ENCODE results near the gene MSMB. TPM values are rescaled to one million over a fixed set of nuclear protein-coding genes. Genes with fewer than 3 reads are reported as not detected.
A peak's percentile ranks its signal among the peaks of the same experiment; 100 is the strongest.

Gene MSMB
- total and polyA plus RNA-seq, 9 of the 15 experiments (the other 6 are each of a cell fraction or from before 2014, with no cell fraction given): 0.21 to 0.60 TPM; not detected in 7

DNA sequence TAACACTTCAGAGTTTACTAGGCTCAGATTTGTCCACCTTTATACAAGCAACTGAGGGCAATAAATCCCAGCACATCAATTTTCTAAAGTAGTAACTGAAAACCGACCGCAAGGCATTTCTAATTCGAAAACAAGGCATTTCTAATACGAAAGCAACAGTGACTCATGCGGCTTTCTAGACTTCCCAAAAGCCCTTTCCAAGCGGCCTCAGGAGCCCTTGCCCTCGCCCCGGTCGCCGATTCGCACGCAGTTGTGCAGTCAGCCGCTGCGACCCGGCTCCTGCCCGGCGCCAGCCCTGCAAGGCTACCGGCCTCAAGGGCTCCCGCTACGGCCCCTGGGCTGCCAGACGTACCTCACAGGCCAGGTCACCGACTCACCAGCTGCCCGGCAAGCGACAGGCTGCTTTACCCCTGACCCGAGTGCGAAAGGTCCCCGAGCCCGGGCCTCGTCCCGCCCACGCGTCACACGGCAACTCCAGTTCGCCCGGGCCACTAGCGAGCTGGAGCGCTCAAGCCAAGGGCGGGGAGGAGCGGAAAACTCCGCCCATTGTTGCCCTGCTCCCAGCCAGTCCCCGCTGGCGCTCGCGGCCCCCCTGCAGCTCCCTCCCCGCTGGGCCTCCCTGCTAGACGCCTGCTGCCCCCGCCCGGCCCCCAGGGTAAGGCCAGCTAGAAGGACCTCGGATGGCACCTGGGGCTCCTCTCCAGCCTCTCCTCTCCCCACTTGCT lies 22.9 kb downstream of the MSMB start (continued):
- no peak for TF ChIP-seq DIDO1 (tag; IDR thresholded peaks at IDR 0.05; ENCODE audit: low read depth)
- TF ChIP-seq, protein P1, sequence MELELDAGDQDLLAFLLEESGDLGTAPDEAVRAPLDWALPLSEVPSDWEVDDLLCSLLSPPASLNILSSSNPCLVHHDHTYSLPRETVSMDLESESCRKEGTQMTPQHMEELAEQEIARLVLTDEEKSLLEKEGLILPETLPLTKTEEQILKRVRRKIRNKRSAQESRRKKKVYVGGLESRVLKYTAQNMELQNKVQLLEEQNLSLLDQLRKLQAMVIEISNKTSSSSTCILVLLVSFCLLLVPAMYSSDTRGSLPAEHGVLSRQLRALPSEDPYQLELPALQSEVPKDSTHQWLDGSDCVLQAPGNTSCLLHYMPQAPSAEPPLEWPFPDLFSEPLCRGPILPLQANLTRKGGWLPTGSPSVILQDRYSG (tag; conservative IDR thresholded peaks at IDR 0.05; ENCODE audit: low read depth): no peak
- TF ChIP-seq, protein P2, sequence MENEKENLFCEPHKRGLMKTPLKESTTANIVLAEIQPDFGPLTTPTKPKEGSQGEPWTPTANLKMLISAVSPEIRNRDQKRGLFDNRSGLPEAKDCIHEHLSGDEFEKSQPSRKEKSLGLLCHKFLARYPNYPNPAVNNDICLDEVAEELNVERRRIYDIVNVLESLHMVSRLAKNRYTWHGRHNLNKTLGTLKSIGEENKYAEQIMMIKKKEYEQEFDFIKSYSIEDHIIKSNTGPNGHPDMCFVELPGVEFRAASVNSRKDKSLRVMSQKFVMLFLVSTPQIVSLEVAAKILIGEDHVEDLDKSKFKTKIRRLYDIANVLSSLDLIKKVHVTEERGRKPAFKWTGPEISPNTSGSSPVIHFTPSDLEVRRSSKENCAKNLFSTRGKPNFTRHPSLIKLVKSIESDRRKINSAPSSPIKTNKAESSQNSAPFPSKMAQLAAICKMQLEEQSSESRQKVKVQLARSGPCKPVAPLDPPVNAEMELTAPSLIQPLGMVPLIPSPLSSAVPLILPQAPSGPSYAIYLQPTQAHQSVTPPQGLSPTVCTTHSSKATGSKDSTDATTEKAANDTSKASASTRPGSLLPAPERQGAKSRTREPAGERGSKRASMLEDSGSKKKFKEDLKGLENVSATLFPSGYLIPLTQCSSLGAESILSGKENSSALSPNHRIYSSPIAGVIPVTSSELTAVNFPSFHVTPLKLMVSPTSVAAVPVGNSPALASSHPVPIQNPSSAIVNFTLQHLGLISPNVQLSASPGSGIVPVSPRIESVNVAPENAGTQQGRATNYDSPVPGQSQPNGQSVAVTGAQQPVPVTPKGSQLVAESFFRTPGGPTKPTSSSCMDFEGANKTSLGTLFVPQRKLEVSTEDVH (IDR thresholded peaks at IDR 0.05; ENCODE audit: low read depth, partially characterized antibody): peak; percentile 33
- TF ChIP-seq, protein P3, sequence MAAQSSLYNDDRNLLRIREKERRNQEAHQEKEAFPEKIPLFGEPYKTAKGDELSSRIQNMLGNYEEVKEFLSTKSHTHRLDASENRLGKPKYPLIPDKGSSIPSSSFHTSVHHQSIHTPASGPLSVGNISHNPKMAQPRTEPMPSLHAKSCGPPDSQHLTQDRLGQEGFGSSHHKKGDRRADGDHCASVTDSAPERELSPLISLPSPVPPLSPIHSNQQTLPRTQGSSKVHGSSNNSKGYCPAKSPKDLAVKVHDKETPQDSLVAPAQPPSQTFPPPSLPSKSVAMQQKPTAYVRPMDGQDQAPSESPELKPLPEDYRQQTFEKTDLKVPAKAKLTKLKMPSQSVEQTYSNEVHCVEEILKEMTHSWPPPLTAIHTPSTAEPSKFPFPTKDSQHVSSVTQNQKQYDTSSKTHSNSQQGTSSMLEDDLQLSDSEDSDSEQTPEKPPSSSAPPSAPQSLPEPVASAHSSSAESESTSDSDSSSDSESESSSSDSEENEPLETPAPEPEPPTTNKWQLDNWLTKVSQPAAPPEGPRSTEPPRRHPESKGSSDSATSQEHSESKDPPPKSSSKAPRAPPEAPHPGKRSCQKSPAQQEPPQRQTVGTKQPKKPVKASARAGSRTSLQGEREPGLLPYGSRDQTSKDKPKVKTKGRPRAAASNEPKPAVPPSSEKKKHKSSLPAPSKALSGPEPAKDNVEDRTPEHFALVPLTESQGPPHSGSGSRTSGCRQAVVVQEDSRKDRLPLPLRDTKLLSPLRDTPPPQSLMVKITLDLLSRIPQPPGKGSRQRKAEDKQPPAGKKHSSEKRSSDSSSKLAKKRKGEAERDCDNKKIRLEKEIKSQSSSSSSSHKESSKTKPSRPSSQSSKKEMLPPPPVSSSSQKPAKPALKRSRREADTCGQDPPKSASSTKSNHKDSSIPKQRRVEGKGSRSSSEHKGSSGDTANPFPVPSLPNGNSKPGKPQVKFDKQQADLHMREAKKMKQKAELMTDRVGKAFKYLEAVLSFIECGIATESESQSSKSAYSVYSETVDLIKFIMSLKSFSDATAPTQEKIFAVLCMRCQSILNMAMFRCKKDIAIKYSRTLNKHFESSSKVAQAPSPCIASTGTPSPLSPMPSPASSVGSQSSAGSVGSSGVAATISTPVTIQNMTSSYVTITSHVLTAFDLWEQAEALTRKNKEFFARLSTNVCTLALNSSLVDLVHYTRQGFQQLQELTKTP (IDR thresholded peaks at IDR 0.05; ENCODE audit: low read depth in 1 of 2, partially characterized antibody in 2 of 2): no peak
- no peak for TF ChIP-seq CAMTA2 (CRISPR knock-in tag; conservative IDR thresholded peaks at IDR 0.05)
- TF ChIP-seq NFIX (CRISPR knock-in tag; IDR thresholded peaks at IDR 0.05; ENCODE audit: low read depth): no peak
- no peak for TF ChIP-seq NR1H2 (CRISPR knock-in tag; IDR thresholded peaks at IDR 0.05)
- peak; percentile 32 for TF ChIP-seq DACH1 (IDR thresholded peaks at IDR 0.05; ENCODE audit: partially characterized antibody)
- TF ChIP-seq ZNF583 (CRISPR knock-in tag; IDR thresholded peaks at IDR 0.05): no peak
- TF ChIP-seq, protein P4, sequence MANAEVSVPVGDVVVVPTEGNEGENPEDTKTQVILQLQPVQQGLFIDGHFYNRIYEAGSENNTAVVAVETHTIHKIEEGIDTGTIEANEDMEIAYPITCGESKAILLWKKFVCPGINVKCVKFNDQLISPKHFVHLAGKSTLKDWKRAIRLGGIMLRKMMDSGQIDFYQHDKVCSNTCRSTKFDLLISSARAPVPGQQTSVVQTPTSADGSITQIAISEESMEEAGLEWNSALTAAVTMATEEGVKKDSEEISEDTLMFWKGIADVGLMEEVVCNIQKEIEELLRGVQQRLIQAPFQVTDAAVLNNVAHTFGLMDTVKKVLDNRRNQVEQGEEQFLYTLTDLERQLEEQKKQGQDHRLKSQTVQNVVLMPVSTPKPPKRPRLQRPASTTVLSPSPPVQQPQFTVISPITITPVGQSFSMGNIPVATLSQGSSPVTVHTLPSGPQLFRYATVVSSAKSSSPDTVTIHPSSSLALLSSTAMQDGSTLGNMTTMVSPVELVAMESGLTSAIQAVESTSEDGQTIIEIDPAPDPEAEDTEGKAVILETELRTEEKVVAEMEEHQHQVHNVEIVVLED (CRISPR knock-in tag; IDR thresholded peaks at IDR 0.05): no peak; the same call in 1 of the 2 replicates
- TF ChIP-seq ETV5 (CRISPR knock-in tag; IDR thresholded peaks at IDR 0.05; ENCODE audit: low read depth): no peak
- TF ChIP-seq RBM14 (IDR thresholded peaks at IDR 0.05; ENCODE audit: borderline replicate concordance, insufficient read depth, low read depth, low read length): no peak
- no peak for TF ChIP-seq PCBP2 (IDR thresholded peaks at IDR 0.05; ENCODE audit: low read depth, low read length, poor library complexity, severe bottlenecking)
- TF ChIP-seq, protein P5, sequence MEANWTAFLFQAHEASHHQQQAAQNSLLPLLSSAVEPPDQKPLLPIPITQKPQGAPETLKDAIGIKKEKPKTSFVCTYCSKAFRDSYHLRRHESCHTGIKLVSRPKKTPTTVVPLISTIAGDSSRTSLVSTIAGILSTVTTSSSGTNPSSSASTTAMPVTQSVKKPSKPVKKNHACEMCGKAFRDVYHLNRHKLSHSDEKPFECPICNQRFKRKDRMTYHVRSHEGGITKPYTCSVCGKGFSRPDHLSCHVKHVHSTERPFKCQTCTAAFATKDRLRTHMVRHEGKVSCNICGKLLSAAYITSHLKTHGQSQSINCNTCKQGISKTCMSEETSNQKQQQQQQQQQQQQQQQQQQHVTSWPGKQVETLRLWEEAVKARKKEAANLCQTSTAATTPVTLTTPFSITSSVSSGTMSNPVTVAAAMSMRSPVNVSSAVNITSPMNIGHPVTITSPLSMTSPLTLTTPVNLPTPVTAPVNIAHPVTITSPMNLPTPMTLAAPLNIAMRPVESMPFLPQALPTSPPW (CRISPR knock-in tag; IDR thresholded peaks at IDR 0.05): peak; percentile 100
